Astrocyte (in vitro differentiated cells and primary cell): ENCODE results near the gene MON2.

Experiments used
- CTCF ChIP-seq: IDR thresholded peaks from 2 replicates; pipeline ENCODE4 v1.5.1; 2011; ENCODE audit warnings: low read depth, mild to moderate bottlenecking, inconsistent platforms, low read length, moderate library complexity; ENCODE audit not compliant: insufficient read depth
- EZH2 ChIP-seq: IDR thresholded peaks from 2 replicates; pipeline ENCODE4 v1.6.1; 2012; ENCODE audit warnings: mild to moderate bottlenecking, low read length, inconsistent platforms; ENCODE audit not compliant: insufficient read depth

- TF ChIP-seq CTCF (no peak), EZH2 (no peak)
Measured at GRCh38 chr12:62621101-62621638, 154.5 kb downstream of the MON2 start.
